HuH-7.5 (cell line): ENCODE measurements around the gene MFN2.

Source experiments
- DNase-seq: peaks from one replicate; pipeline ENCODE4 v3.0.0; 2011; ENCODE audit warnings: low spot score

The MFN2 gene

GRCh38 chr1:11960276-11960675 lies 20.0 kb upstream of the MFN2 start:
- DNase-seq = no peak

GRCh38 chr1:11960715-11961114 lies 19.5 kb upstream of the MFN2 start:
- no peak for DNase-seq

GRCh38 chr1:11961230-11961629 lies 19.0 kb upstream of the MFN2 start:
- no peak for DNase-seq

GRCh38 chr1:11963622-11964021 lies 16.6 kb upstream of the MFN2 start:
- DNase-seq = no peak

GRCh38 chr1:11964656-11965055 lies 15.6 kb upstream of the MFN2 start:
- no peak for DNase-seq

GRCh38 chr1:11967028-11967547 lies 13.2 kb upstream of the MFN2 start:
- peak; percentile 86 for DNase-seq

- DNase-seq = no peak
Measured at GRCh38 chr1:11970441-11971185, 9.6 kb upstream of the MFN2 start.

GRCh38 chr1:11977625-11978024 lies 2.6 kb upstream of the MFN2 start:
- DNase-seq = no peak

GRCh38 chr1:11978301-11978700 lies 1.9 kb upstream of the MFN2 start:
- DNase-seq = no peak

GRCh38 chr1:11979028-11979850 lies 1.0 kb upstream of the MFN2 start:
- peak; percentile 27 for DNase-seq

- no peak for DNase-seq
Measured at GRCh38 chr1:11980676-11980972, 380 bp downstream of the MFN2 start.

- DNase-seq = no peak
Measured at GRCh38 chr1:11981378-11982009, 1.2 kb downstream of the MFN2 start.

- DNase-seq = no peak
Measured at GRCh38 chr1:11982010-11982392, 1.8 kb downstream of the MFN2 start.

GRCh38 chr1:11984121-11984520 lies 3.9 kb downstream of the MFN2 start:
- no peak for DNase-seq

- no peak for DNase-seq
Measured at GRCh38 chr1:11984576-11984975, 4.3 kb downstream of the MFN2 start.

GRCh38 chr1:11985171-11985570 lies 4.9 kb downstream of the MFN2 start:
- no peak for DNase-seq

GRCh38 chr1:11985851-11986250 lies 5.6 kb downstream of the MFN2 start:
- DNase-seq = no peak

- DNase-seq = no peak
Measured at GRCh38 chr1:11989669-11990068, 9.4 kb downstream of the MFN2 start.

GRCh38 chr1:11990303-11991032 lies 10.2 kb downstream of the MFN2 start:
- DNase-seq = no peak

GRCh38 chr1:11991969-11992676 lies 11.9 kb downstream of the MFN2 start:
- no peak for DNase-seq

- no peak for DNase-seq
Measured at GRCh38 chr1:11997081-11997850, 17.0 kb downstream of the MFN2 start.
